Activated naive CD8-positive, alpha-beta T cell treated with anti-CD3 and anti-CD28 coated beads, Interleukin-2, amount 10 ng/mL, durations not matched to agents 7 days and 5 days (primary cell): Measurements from ENCODE around the gene BOD1L1. TPM values are rescaled to one million over a fixed set of nuclear protein-coding genes. Genes with fewer than 3 reads are reported as not detected.
A peak's percentile ranks its signal among the peaks of the same experiment; 100 is the strongest.
"Not testable (repeated sequence)": the region's sequence is repeated elsewhere in the genome, so short reads cannot be mapped to it uniquely, and the experiment has no call there.

Source experiments
- ATAC-seq: fragments of 150-1000 bp; cut with Tn5 transposase; one replicate; pipeline ENCODE4 v1.10.0; 2021; ENCODE audit warnings: low read depth, moderate library complexity
- POLR2A ChIA-PET: fragments of 350-600 bp; sonication (Branson Sonifier 250); formaldehyde crosslinking; loops from one replicate; lab custom pipeline; 2021; ENCODE audit warnings: antibody characterized with exemption; lab: Charles Lee
- DNase-seq: peaks from one replicate; pipeline ENCODE4 v3.0.0; 2021
- H3K27ac Mint-ChIP-seq: one replicate; pipeline ENCODE4 v1.8.0; 2022; ENCODE audit warnings: mild to moderate bottlenecking, mixed read lengths
- H3K27me3 Mint-ChIP-seq: one replicate; pipeline ENCODE4 v1.8.0; 2022; ENCODE audit warnings: mild to moderate bottlenecking, moderate library complexity, mixed read lengths
- H3K36me3 Mint-ChIP-seq: one replicate; pipeline ENCODE4 v1.8.0; 2021; ENCODE audit warnings: mild to moderate bottlenecking, mixed read lengths
- H3K4me1 Mint-ChIP-seq: one replicate; pipeline ENCODE4 v1.8.0; 2021; ENCODE audit warnings: mixed read lengths
- H3K4me3 Mint-ChIP-seq: one replicate; pipeline ENCODE4 v1.8.0; 2022; ENCODE audit warnings: mild to moderate bottlenecking, moderate library complexity, mixed read lengths
- H3K9me3 Mint-ChIP-seq: one replicate; pipeline ENCODE4 v1.8.0; 2021; ENCODE audit warnings: mixed read lengths
- total RNA-seq, 2 experiments: library from RNA; stranded (reverse); gene quantifications; one replicate each; pipeline ENCODE4 v1.2.3, GENCODE V29; 2021

Gene BOD1L1
- total RNA-seq, 2 experiments from 2014 or later = 50.6 to 52.5 TPM

DNA sequence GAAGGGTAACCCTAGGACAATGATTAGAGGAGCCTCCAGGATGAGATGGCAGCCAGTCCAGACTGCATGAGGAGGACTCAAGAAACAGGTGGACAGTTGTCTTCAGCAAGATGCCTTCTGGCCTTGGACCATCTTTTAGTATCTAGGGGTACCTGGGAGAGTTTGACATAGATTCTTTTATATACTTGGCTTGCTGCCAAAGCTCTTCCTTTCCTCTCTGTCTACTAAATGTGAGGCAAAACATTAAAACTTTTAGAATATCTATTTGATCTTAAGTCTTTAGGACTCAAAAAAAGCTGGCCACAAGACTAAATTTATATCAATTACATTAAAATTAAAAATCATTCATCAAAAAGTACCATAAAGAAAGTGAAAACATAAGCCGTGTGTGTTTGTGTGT is 64.6 kb downstream of the BOD1L1 start:
- Mint-ChIP-seq H3K27ac (no peak overlapping the region), H3K36me3 (peaks cover 2% of the 10 kb centered on the region), H3K4me3 (no peak overlapping the region), H3K9me3 (peaks cover 2% of the 10 kb centered on the region), H3K27me3 (no peaks in the 10 kb centered on the region), H3K4me1 (no peaks in the 10 kb centered on the region)
- DNase-seq = no peak
- no peak for ATAC-seq
- POLR2A ChIA-PET = no interaction called here

DNA sequence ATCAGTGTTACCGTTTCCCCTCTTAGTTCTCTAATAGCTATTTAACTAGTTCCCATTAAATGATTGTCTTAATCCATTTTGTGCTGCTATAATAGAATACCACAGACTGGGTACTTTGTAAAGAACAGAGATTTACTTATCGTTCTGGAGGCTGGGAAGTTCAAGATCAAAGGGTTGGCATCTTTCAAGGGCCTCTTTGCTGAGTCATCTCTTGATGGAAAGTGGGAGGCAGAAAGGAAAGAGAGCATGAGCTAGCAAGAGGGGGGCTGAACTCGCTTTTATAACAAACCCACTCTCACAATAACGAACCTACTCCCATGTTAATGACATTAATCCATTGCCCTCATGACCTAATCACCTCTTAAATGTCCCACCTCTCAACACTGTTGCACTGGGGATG is 65.9 kb downstream of the BOD1L1 start:
- Mint-ChIP-seq H3K4me3 (no peak overlapping the region), H3K9me3 (peaks cover 2% of the 10 kb centered on the region)

DNA sequence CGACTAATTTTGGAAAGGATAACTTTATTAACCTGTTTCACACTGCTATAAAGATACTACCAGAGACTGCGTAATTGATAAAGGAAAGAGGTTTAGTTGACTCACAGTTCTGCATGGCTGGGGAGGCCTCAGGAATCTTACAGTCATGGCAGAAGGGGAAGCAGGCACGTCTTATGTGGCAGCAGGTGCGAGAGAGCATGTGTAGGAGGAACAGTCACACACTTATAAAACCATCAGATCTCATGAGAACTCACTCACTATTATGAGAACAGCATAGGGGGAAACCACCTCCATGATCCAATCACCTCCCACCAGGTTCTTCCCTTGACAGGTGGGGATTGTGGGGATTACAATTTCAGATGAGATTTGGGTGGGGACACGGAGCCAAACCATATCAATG is 67.4 kb downstream of the BOD1L1 start:
- ATAC-seq, H3K27ac Mint-ChIP-seq, H3K27me3 Mint-ChIP-seq, H3K36me3 Mint-ChIP-seq, H3K4me3 Mint-ChIP-seq, DNase-seq, H3K9me3 Mint-ChIP-seq, H3K4me1 Mint-ChIP-seq, POLR2A ChIA-PET: not testable (repeated sequence)

More for the DNA sequence above, 65.9 kb downstream of the BOD1L1 start:
- POLR2A ChIA-PET = no interaction called here
- DNase-seq (no peak), ATAC-seq (no peak)
- H3K4me1 Mint-ChIP-seq = no peaks in the 10 kb centered on the region
- no peaks in the 10 kb centered on the region for H3K27me3 Mint-ChIP-seq
- peaks cover 2% of the 10 kb centered on the region for H3K36me3 Mint-ChIP-seq
- no peak overlapping the region for H3K27ac Mint-ChIP-seq

DNA sequence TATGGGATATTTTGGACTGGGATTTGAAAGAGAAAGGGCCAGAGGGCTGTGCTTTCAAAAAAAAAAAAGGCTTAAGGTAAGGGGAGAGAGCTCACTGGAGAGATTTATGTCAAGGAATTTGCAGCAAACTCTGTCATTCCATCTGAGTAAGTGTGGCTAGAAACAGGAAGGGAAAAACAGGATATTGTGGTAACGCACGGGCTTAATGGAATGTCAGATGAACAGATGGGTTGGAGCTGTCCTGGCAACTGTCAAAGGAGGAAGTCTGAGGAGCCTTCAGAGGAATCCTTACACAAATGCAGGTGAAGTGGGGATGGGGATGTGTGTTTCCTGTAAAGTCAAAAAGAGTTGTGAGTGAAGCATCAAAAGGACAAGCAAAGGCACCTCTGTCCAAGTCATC is 68.1 kb downstream of the BOD1L1 start:
- no peak overlapping the region for H3K4me3 Mint-ChIP-seq
- POLR2A ChIA-PET = no interaction called here
- peaks cover 2% of the 10 kb centered on the region for H3K9me3 Mint-ChIP-seq
- H3K27ac Mint-ChIP-seq = no peak overlapping the region
- ATAC-seq (no peak), DNase-seq (no peak)
- no peaks in the 10 kb centered on the region for H3K4me1 Mint-ChIP-seq
- H3K36me3 Mint-ChIP-seq = no peaks in the 10 kb centered on the region
- H3K27me3 Mint-ChIP-seq = peaks cover 1% of the 10 kb centered on the region

DNA sequence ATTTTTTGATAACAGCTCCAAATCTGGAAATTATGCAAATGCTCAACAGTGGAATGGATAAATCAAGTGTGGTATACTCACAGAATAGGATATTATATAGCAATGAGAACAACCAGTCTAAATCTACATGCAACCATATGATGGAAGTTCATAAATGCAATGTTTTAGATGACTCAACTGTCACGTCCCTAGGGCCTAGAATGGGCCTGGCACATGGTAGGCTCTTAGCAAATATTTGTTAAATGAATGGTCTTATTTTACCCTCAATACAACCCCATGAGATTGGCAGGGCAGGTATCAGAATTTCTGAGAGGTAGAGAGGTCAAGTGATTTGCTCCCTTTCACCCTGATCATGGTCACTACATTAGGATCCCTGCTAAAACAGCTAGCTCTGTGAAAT is 68.6 kb downstream of the BOD1L1 start:
- POLR2A ChIA-PET = interaction anchor here (0.6 kb wide), 1 partner anchor 1459 kb away, joined by 3 read pairs; no protein-coding TSS in a partner anchor
- H3K4me3 Mint-ChIP-seq = no peak overlapping the region
- no peak for ATAC-seq

DNA sequence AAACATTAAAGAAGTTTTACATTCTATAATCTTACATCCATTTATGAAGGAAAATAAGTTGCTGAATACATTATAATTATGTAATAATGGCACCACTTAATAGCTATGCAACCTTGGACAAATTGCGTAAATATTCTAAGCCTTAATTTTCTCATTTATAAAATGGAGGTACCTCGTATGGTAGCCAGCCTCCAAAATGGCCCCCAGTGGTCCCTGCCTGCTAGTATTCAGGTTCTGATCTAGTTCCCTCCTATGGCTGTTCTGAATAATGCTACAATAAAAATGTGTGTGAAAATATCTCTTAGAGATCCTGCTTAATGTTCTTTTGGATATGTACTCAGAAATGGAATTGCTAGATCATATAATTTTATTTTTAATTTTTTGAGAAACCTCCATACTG is 72.2 kb downstream of the BOD1L1 start:
- H3K27me3 Mint-ChIP-seq = peaks cover 33% of the 10 kb centered on the region
- ATAC-seq = no peak
- POLR2A ChIA-PET = no interaction called here
- no peak for DNase-seq
- no peaks in the 10 kb centered on the region for H3K36me3 Mint-ChIP-seq
- peaks cover 2% of the 10 kb centered on the region for H3K9me3 Mint-ChIP-seq
- H3K4me1 Mint-ChIP-seq = no peaks in the 10 kb centered on the region
- no peak overlapping the region for H3K27ac Mint-ChIP-seq
- no peak overlapping the region for H3K4me3 Mint-ChIP-seq

More for the DNA sequence above, 68.6 kb downstream of the BOD1L1 start:
- Mint-ChIP-seq H3K27ac (no peak overlapping the region), H3K9me3 (peaks cover 2% of the 10 kb centered on the region), H3K4me1 (no peaks in the 10 kb centered on the region), H3K27me3 (peaks cover 4% of the 10 kb centered on the region), H3K36me3 (no peaks in the 10 kb centered on the region)
- DNase-seq = no peak

DNA sequence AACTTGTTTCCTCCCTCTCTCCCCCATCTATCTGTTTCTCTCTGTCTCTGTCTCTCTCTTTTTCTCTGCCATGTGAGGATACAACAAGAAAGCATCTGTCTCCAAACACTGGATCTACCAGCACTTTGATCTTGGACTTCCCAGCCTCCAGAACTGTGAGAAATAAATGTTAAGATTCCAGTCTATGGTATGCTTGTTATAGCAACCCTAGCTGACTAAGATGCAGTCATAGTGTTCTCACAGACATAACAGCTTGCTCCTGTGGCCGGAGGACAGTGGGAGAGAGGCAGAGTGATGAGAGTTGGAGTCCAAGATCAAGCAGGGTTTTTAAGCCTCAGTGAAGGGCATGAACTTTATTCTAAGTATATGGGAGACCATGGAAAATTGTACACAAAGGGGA is 74.4 kb downstream of the BOD1L1 start:
- peaks cover 9% of the 10 kb centered on the region for H3K4me1 Mint-ChIP-seq
- H3K4me3 Mint-ChIP-seq = no peak overlapping the region
- DNase-seq (no peak), ATAC-seq (no peak)
- H3K36me3 Mint-ChIP-seq = no peaks in the 10 kb centered on the region
- no peaks in the 10 kb centered on the region for H3K9me3 Mint-ChIP-seq
- no peak overlapping the region for H3K27ac Mint-ChIP-seq
- POLR2A ChIA-PET = no interaction called here
- peaks cover 51% of the 10 kb centered on the region for H3K27me3 Mint-ChIP-seq

DNA sequence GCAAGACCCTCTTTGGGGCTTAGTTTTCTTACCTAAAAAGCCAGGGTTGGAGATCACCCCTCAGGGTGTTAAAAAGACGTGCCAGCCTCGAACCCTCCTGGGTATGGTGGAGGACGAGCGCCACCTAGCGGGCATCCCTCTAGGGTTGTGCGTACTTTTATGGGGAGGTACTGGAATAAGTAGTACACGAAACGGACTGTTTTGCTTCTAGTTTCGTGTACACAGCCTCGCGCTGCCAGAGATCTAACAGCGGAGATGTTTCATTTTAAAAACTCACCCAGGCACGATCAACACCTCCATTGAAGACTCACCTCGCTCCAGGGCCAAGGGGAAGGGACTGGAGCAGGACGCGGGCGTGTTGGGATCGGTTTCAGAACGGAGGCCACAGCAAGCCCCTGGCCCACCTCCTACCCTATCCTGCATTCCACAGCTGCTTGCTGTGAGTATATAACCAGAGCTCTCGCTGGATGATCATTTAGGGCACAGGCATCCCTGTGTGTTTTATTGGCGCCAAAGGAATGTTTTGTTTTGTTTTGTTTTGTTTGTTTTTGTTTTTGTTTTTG is 78.5 kb downstream of the BOD1L1 start:
- DNase-seq (peak; percentile 90), ATAC-seq (peak; percentile 72)
- Mint-ChIP-seq H3K9me3 (no peaks in the 10 kb centered on the region), H3K27ac (no peak overlapping the region), H3K4me1 (peaks cover 26% of the 10 kb centered on the region), H3K36me3 (peaks cover 2% of the 10 kb centered on the region), H3K4me3 (peak overlapping the region; percentile 79), H3K27me3 (peaks cover 79% of the 10 kb centered on the region)
- POLR2A ChIA-PET = no interaction called here

DNA sequence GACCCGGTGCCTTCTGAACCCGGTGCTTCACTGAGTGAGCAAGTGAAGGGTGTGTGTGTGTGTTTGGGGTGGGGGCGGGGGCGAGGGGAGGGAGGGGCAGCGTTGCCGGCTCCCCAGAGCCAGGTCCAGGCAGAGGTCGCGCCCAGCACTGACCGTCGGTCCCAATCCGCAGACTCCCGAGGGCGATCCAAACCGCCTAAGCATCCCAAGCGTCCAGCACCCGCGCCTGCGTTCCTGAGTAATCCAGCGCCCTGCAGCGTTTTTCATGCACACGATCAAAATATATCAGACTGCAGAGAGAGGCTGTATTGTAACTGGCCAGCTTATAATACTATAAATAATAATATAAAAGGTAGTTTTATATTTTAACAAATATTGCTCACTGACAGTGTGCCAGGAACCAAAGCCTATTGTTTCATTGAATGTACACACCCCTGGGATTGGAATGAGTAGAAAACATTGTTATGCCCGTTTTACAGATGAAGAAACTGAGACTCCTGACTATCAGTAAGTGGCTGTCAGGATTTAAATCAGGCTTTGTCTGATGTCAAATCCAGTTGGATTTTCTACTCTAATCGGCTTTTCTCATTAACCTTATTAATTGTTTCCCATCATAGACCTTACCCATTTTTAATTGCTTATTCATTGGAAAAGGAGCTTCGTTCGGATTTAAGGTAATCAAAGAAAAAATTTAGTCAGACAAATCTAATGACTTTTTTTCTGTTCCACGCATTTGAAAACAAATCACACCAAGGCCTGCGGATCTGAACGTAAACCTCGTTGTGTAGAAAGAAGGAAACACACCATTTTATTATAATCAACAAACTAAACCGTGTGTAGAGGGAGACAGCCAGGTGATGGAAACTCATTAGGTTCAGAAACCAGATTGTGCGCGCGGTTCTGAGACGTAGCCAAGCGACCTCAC is 79.2 kb downstream of the BOD1L1 start:
- Mint-ChIP-seq H3K4me3 (peak overlapping the region; percentile 79), H3K36me3 (peaks cover 2% of the 10 kb centered on the region), H3K27me3 (peaks cover 79% of the 10 kb centered on the region), H3K27ac (no peak overlapping the region), H3K4me1 (peaks cover 26% of the 10 kb centered on the region), H3K9me3 (no peaks in the 10 kb centered on the region)
- POLR2A ChIA-PET = interaction anchor here (0.9 kb wide), 1 partner anchor 819 kb away, joined by 3 read pairs; no protein-coding TSS in a partner anchor
- ATAC-seq (peak; percentile 5), DNase-seq (no peak)

DNA sequence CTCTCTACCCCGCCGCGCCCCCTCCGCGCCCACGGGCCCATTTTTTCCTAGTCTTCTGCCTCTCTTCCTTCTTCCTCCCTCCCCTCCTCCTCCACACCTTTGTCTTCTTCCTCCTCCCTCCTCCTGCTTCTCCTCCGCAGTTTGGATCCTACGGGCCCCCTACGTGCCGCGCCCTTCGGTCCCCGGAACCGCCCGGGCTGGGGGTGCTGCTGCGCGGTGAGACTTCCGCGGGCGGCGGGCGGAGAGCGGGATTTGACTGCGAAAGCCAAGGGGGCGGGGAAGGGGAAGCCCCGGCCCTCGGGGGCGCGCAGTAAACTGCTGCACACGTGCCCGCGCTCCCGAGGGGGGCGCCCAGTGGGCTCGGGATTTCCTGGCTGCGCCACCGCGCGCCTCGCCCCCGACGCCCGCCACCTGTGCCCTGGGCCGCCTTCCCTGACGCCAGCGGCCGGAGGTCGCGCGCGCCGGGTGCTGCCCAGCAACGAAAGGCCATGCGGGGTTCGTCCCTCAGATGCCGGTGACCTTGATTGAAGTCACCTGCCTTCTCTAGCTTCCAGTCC is 80.0 kb downstream of the BOD1L1 start:
- Mint-ChIP-seq H3K36me3 (peaks cover 2% of the 10 kb centered on the region), H3K4me1 (peaks cover 27% of the 10 kb centered on the region), H3K27ac (no peak overlapping the region), H3K27me3 (peaks cover 80% of the 10 kb centered on the region), H3K9me3 (no peaks in the 10 kb centered on the region), H3K4me3 (peak overlapping the region; percentile 77)
- ATAC-seq (peak; percentile 32), DNase-seq (peak; percentile 66)
- POLR2A ChIA-PET = interaction anchor here (0.9 kb wide), 1 partner anchor 818 kb away, joined by 3 read pairs; no protein-coding TSS in a partner anchor

DNA sequence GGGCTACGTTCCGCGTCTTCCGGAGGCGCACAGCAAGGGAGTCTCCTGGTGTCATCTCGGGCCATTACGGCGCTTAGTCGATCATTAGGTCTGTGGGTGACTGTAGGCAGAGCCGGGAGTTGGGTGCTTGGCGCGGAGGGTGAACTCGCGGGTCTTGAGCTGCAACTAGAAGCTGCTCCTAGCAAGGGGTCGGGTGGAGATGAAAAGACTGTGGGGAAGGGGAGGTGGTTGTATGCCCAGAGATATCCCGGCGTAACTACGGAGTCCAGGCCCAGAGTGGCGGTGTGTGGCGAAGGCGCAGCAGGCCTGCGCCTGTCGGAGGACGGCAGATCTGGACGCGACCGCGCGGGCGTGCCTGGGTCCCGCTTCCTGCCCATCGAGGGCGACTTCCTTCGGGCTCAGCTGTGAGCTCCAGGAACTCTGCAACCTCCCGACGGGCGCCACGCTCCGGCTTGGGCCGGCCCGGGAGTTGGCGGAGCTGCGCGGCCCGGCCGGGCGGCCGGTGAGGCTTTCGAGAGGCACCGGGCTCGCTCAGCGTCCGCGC is 80.5 kb downstream of the BOD1L1 start:
- peaks cover 27% of the 10 kb centered on the region for H3K4me1 Mint-ChIP-seq
- POLR2A ChIA-PET = no interaction called here
- H3K36me3 Mint-ChIP-seq = peaks cover 2% of the 10 kb centered on the region
- ATAC-seq (peak; percentile 32), DNase-seq (peak; percentile 61)
- peak overlapping the region; percentile 84 for H3K4me3 Mint-ChIP-seq
- no peaks in the 10 kb centered on the region for H3K9me3 Mint-ChIP-seq
- H3K27ac Mint-ChIP-seq = peak overlapping the region; percentile 71
- peaks cover 78% of the 10 kb centered on the region for H3K27me3 Mint-ChIP-seq

DNA sequence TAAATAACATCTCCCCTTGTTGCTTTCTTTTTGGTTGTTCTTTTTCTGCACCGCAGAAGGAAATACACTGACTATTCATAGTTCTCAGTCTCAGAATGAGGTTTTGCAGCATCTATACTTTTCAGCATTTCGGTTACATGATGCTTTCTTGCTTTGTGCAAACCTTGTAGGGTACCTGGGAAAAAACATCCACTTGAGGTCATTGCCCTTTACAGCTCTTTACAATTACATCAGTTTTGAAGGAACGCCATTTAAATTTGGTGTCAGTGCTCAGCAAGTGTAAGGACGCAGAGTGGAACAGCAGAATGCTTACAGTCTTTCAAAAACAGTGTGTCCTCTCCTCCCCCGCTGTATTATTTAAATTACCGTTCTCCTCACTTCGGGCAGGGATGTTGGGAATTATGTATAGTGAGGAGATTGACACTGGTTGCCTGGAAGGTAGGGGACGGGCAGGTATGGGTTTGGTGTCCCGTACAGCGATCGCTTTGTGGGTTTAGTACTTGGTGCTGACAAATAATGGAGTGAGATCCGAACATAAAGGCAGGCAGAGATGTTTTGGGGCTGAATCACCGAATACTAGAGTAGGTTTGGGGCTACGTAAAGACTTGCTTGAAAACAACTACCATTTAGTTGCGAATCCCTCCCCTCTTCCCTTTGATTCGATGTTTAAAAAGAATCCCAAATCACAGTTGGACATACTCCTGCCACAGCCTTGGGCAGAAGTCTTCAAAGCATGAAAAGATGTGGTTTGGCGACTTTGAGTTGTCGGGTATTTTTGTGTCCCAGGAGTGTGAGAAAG is 81.2 kb downstream of the BOD1L1 start:
- Mint-ChIP-seq H3K36me3 (peaks cover 2% of the 10 kb centered on the region), H3K4me1 (peaks cover 29% of the 10 kb centered on the region), H3K27me3 (peaks cover 80% of the 10 kb centered on the region), H3K4me3 (peak overlapping the region; percentile 84), H3K27ac (no peak overlapping the region), H3K9me3 (no peaks in the 10 kb centered on the region)
- no peak for ATAC-seq
- DNase-seq = no peak
- POLR2A ChIA-PET = no interaction called here
